NCI-H2227 (cell line): ENCODE measurements around the gene RAPGEF6.
A peak's percentile ranks its signal among the peaks of the same experiment; 100 is the strongest.
"Not testable (repeated sequence)": the region's sequence is repeated elsewhere in the genome, so short reads cannot be mapped to it uniquely, and the experiment has no call there.

Experiments used
- DNase-seq: peaks from one replicate; lab custom pipeline; 2025; ENCODE audit not compliant: unreplicated experiment; lab: John Stamatoyannopoulos, UW

RAPGEF6 gene, protein sequence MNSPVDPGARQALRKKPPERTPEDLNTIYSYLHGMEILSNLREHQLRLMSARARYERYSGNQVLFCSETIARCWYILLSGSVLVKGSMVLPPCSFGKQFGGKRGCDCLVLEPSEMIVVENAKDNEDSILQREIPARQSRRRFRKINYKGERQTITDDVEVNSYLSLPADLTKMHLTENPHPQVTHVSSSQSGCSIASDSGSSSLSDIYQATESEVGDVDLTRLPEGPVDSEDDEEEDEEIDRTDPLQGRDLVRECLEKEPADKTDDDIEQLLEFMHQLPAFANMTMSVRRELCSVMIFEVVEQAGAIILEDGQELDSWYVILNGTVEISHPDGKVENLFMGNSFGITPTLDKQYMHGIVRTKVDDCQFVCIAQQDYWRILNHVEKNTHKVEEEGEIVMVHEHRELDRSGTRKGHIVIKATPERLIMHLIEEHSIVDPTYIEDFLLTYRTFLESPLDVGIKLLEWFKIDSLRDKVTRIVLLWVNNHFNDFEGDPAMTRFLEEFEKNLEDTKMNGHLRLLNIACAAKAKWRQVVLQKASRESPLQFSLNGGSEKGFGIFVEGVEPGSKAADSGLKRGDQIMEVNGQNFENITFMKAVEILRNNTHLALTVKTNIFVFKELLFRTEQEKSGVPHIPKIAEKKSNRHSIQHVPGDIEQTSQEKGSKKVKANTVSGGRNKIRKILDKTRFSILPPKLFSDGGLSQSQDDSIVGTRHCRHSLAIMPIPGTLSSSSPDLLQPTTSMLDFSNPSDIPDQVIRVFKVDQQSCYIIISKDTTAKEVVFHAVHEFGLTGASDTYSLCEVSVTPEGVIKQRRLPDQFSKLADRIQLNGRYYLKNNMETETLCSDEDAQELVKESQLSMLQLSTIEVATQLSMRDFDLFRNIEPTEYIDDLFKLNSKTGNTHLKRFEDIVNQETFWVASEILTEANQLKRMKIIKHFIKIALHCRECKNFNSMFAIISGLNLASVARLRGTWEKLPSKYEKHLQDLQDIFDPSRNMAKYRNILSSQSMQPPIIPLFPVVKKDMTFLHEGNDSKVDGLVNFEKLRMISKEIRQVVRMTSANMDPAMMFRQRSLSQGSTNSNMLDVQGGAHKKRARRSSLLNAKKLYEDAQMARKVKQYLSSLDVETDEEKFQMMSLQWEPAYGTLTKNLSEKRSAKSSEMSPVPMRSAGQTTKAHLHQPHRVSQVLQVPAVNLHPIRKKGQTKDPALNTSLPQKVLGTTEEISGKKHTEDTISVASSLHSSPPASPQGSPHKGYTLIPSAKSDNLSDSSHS (N-terminal part only)

DNA sequence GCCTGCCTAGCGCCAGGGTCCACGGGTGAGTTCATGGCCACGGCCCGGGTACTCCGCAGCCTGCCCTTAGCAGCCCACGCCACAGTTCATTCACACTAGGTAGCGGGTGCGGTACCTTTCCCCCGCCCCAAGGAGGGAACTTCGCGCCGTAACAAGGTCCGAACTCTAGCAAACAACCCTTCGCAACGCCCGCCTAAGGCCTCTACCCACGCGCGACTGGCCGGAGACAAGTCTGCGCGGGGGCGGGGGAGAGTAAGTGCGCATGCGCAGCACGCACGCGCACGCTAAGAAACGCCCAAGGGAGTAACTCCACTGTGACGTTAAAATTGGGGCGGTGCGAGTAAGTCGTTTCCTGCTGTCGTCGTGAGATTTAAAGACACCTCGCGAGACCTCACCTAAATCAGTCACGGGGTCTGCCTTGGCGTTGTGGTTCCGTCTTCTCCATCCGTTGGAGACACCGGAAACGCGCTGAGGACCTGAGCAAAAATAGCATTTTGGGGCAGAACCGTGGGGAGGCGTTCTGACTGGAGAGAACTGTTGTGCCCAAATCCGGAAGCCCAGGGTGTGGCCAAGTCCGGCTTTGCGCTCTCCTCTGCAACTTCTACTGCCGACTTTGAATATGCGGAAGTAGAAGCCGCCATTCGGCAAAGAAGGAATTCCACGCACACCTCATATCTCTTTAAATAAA lies at the start of gene RAPGEF6:
RAPGEF6 (minus strand) TSS at position 234 of the 688 bp plus-strand sequence; CDS start at position 35, 199 bp downstream.
- DNase-seq: peak; percentile 98

- no peak for DNase-seq
These were observed 49.6 kb upstream of the RAPGEF6 start for GRCh38 chr5:131684595-131684994.

- DNase-seq: no peak
These were observed 49.0 kb upstream of the RAPGEF6 start for GRCh38 chr5:131684051-131684450.

GRCh38 chr5:131682826-131683225 lies 47.8 kb upstream of the RAPGEF6 start:
- no peak for DNase-seq

- DNase-seq: no peak
These were observed 47.1 kb upstream of the RAPGEF6 start for GRCh38 chr5:131682175-131682574.

GRCh38 chr5:131679911-131680310 lies 44.9 kb upstream of the RAPGEF6 start:
- DNase-seq: no peak

GRCh38 chr5:131678273-131678672 lies 43.2 kb upstream of the RAPGEF6 start:
- DNase-seq: not testable (repeated sequence)

DNA sequence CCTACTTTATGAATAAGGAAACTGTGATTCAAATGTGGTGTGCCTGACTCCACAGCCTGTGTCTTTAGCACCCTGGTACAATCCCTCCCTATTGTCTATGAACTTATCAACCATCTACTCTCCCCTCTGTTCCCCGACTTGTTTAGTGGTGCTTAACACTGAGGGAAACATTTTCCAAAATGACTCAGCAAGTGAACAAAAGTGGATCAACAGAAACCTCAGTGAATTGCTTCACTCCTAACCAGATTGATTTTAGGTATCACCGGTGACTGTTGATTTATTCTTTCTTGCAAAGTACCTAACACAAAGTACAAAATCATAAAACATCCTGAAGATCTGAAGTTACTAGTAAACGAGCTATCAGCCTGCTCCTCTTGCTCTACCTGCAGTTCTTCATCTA lies 42.1 kb upstream of the RAPGEF6 start:
- no peak for DNase-seq

DNA sequence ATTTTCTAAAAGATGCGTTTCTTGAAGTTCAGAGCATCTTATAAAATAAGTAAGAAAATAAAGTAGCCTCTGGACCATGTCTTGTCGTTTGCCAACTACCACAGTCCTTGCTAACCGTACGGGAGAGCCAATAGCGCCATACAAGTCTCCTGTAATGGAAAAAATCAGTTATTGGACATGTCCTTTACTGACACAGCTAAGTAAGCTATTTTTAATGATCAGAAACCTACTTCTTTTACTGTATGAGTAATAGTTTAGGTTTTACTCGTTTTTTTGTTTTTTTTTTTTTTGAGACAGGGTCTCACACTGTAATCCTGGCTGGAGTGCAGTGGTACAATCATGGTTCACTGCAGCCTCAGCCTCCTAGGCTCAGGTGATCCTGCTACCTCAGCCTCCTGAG lies 37.7 kb upstream of the RAPGEF6 start:
- DNase-seq: no peak

DNA sequence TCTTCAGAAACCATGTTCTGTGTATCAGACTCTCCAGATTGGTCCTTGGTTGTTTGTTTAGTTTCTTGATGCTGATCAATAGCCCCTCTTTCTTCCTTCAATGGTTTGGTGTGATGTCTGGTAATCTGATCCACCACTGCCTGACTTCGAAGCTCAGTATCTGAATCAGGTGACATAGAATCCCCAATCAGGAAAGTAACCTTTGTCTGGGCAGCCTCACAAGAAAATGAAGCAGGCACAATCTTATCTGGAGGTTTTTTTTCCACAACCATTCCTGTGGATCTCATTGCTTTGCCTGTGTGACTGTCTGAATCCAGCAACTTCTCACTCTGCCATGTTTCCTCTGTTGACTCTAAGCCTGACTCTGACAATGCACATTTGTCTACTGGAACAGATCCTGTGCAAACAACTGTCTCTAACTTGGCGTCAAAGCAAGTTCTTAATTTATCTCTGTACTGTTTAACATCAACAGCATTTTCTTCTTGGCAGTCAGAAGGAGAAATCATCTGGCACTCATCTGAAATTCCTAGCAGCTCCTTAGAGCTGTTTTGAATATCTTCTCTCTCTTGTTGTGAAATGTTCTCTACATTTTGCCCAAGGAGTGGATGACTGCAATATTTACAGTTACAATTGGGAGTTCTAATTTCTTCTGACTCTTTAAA lies 37.1 kb upstream of the RAPGEF6 start:
- DNase-seq: no peak

DNA sequence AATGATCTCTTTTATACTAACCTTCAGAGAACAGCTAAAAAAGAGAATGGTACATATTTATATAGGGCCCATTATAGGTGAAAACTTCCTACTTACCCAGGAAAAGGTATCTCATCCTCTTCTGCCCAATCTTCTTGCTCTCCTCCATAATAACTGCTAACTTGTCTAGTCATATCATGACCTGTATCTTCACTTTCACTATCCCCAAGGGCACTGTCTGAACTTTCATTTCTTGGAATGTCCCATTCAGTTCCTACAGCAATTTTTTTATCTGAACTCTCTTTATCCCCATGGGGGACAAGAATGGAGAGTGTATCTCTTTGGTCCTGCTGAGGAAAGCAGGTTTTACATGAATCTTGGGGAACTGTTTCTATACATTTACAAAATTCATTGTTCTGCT lies 36.4 kb upstream of the RAPGEF6 start:
- no peak for DNase-seq

DNA sequence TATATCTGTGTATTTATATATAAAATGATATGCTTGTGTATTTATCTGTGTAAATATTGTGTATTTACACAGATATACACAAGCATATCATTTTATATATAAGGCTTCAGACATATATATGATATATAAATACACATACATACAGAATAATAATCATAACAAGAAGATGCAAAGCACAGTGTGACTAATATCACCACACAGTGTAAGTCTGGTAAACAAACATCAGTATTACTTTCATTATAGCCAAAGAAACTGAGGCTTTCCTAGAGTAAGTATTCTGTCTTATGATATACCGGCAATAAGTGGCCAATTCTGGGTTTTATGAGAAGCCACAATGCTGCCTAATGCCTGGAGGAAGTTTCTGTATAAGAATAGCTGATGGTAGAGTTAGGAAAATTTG lies 29.9 kb upstream of the RAPGEF6 start:
- DNase-seq: no peak

DNA sequence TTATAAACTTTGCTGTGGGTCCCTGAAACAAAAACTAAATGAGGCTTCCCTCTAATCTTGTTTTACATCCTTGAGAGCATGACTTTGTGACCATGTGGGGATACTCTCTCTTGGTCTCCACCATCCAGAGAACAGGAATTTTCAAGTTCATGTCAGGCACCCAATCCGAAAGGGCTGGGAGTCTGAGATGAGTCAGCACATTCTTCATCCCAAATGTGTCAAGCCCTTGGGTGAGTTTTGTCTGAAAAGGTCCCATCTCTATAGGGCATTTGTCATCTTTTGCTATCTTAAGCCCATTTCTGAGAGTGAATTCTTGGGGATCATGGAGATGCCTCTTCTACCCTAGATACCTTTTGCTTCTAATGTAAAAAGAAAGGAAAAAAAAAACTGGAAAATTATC lies 26.9 kb upstream of the RAPGEF6 start:
- no peak for DNase-seq

- DNase-seq: no peak
These were observed 24.8 kb upstream of the RAPGEF6 start for GRCh38 chr5:131659841-131660240.

GRCh38 chr5:131659290-131659689 lies 24.3 kb upstream of the RAPGEF6 start:
- DNase-seq: no peak

GRCh38 chr5:131654776-131655175 lies 19.7 kb upstream of the RAPGEF6 start:
- DNase-seq: no peak

- DNase-seq: no peak
These were observed 19.3 kb upstream of the RAPGEF6 start for GRCh38 chr5:131654309-131654708.

DNA sequence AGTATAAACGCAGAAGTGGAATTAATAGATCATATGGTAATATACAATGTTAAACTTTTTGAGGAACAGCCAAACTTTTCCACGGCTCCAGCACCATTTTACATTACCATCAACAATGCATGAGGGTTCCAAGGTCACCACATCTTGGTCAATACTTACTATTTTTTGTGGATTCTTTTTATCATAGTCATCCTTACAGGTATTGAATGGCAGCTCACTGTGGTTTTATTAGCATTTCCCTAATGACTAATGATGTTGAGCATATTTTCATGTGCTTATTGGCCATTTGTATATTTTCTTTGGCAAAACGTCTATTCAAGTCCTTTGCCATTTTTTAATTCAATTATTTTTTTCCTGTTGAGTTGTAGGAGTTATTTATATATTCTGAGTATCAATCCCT lies 14.1 kb upstream of the RAPGEF6 start:
- no peak for DNase-seq

DNA sequence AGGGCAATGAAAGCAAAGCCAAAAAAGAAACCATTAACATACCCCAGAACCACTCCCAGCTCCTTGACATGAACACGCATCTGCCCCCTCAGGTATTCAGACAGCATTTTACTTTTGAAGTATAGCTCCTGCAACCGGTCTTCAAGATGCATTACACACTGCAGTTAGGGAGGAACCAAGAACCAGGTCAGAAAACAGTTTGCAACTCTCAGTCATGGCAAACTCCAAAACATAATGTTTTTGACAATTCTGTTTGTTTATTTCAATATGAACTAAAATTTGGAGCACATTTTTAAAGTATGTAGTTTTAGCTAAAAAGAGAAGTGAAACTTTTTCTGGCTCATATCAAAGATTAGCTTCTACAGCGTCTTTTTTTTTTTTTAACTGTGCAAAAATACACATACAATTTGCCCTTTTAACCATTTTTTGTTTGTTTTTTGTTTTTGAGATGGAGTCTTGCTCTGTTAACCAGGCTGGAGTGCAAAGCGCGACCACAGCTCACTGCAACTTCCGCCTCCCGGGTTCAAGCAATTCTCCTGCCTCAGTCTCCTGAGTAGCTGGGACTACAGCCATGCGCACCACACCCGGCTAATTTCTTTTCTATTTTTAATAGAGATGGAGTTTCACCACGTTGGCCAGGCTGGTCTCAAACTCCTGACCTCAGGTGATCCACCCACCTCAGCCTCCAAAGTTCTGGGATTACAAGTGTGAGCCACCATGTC lies 12.2 kb upstream of the RAPGEF6 start:
- no peak for DNase-seq
